BJ (cell line): Measurements from ENCODE around the gene PPIF. TPM values are rescaled to one million over a fixed set of nuclear protein-coding genes. Genes with fewer than 3 reads are reported as not detected.

Source experiments
- CTCF ChIA-PET: fragments of 350-600 bp; formaldehyde crosslinking; extraction: SDS; loops from one replicate; lab custom pipeline; 2021; ENCODE audit warnings: antibody characterized with exemption, inconsistent platforms; lab: Yijun Ruan, JAX
- POLR2A ChIA-PET: fragments of 300-600 bp; sonication (Branson Sonifier 250); formaldehyde crosslinking; extraction: SDS; loops from one replicate; lab custom pipeline; 2021; ENCODE audit warnings: antibody characterized with exemption; lab: Charles Lee
- DNase-seq: peaks from one replicate; pipeline ENCODE4 v3.0.0-alpha.2; 2011; ENCODE audit warnings: low read depth
- H3K27me3 ChIP-seq: 2 replicates; pipeline ENCODE4 v1.6.0; 2011; ENCODE audit warnings: low read length; ENCODE audit not compliant: control insufficient read depth, insufficient read depth
- H3K36me3 ChIP-seq: 2 replicates; pipeline ENCODE4 v1.5.1; 2011; ENCODE audit warnings: low read length; ENCODE audit not compliant: control insufficient read depth, insufficient read depth
- H3K4me3 ChIP-seq: 2 replicates; pipeline ENCODE4 v1.5.1; 2011; ENCODE audit warnings: low read depth, mild to moderate bottlenecking, control low read depth, low read length
- CTCF ChIP-seq: IDR thresholded peaks from 2 replicates; pipeline ENCODE4 v1.5.1; 2011; ENCODE audit warnings: low read depth, mild to moderate bottlenecking, control low read depth, inconsistent platforms, low read length, moderate library complexity; ENCODE audit not compliant: insufficient read depth
- polyA plus RNA-seq: library from polyadenylated mRNA; depleted of rRNA; stranded (reverse); fragments of >200 nt; gene quantifications from 2 replicates; pipeline ENCODE4 v1.2.3, GENCODE V29; 2011

The PPIF gene
- polyA plus RNA-seq, 1 experiment: 73.9 TPM

GRCh38 chr10:79345241-79346011 lies 1.8 kb upstream of the PPIF start:
- Histone ChIP-seq H3K27me3 (no peaks in the 10 kb centered on the region), H3K4me3 (no peak overlapping the region), H3K36me3 (peaks cover 13% of the 10 kb centered on the region)
- TF ChIP-seq CTCF: no peak
- ChIA-PET CTCF (interaction anchor here (0.6 to 3.0 kb wide), 10 partner anchors 10 to 803 kb away, joined by 3 to 7 read pairs (median 4); no protein-coding TSS in a partner anchor), POLR2A (no interaction called here)
- DNase-seq: no peak

- no peaks in the 10 kb centered on the region for H3K27me3 ChIP-seq
These were observed 1.3 kb upstream of the PPIF start for GRCh38 chr10:79346012-79346340.

DNA sequence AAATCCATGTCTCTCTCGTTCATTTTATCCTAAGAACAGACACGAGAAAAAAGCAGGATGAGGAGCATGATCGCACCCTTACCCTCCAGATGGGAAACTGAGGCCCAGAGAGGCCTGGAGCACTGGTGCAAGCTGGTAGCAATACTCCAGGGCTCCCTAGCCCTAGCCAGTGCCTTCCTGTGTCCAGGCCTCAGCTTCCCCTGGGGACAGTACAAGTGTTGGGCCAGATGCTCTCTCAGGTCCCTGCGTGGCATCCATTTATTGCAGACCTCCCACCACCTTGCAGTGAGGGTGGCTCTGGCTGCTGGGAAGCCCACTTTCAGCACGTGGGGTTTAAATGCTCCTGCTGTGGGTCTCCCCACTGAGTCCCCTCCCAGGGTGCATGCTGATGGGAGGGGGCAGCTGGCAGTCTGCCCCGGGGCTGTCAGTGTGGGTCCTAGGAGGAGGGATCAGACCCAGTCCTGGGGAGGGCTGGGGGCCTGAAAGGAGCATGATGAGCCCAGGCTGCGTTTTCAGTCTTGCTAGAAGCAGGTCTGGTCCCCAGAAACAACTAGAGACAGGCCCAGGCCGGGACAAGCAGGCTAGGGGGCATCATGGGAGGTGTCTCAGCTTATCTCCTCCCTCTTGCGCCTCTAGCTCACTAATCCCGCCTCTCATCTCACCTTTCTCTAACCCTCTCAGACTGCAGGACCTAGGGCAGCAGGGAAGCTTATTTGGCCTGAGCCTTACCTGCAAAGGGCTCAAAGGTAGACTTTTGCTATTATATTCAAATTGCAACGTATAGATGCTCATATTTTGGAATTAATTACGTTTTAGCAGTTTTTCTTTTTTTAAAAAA lies 662 bp upstream of the PPIF start:
- DNase-seq: no peak
- no peaks in the 10 kb centered on the region for H3K27me3 ChIP-seq
- CTCF ChIA-PET: interaction anchor here (0.9 to 3.0 kb wide), 6 partner anchors 9 to 29 kb away, joined by 3 to 8 read pairs (median 6); no protein-coding TSS in a partner anchor
- POLR2A ChIA-PET: no interaction called here
- H3K4me3 ChIP-seq: no peak overlapping the region
- TF ChIP-seq CTCF: no peak
- peaks cover 22% of the 10 kb centered on the region for H3K36me3 ChIP-seq

More at GRCh38 chr10:79346012-79346340, 1.3 kb upstream of the PPIF start:
- POLR2A ChIA-PET: no interaction called here
- TF ChIP-seq CTCF: no peak
- DNase-seq: no peak
- CTCF ChIA-PET: interaction anchor here (0.9 to 3.0 kb wide), 5 partner anchors 9 to 19 kb away, joined by 3 to 7 read pairs (median 5); no protein-coding TSS in a partner anchor
- Histone ChIP-seq H3K36me3 (peaks cover 18% of the 10 kb centered on the region), H3K4me3 (no peak overlapping the region)

DNA sequence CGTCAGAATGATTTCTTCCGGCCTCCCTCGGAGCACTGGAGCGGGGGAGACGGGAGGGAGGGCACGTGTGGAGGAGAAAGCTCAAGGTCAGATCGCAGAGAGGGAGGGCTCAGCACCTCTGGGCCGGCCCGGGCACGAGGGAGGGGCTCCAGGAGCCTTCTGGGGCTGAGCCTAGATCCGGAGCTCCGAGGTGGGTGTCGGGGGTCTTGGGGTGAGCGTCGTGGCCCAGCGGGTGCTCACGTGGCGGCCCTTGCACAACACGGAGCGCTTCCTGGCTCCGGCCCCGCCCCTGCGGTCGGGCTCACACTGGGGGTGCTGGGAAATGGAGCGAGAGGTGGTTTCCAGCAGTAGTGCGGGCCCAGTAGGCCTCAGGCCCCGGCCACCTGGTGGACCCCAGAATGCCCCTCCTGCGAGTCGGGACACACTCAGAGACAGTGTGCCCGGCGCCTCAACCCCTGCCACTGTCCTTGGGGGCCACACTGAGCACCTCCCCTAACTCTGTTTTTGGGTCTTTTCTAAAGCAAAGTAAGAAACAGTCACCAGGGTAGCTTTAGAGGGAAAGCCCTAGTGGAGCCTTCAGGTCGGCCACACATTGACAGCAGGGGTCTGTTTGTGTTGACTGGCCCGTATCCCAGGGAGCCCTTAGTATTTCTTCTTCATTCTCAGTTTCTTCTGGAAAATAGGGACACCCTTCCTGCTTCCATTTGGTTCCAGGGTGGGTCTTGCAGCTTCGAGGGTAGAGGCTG lies 798 bp downstream of the PPIF start:
- Histone ChIP-seq H3K36me3 (peaks cover 34% of the 10 kb centered on the region), H3K27me3 (no peaks in the 10 kb centered on the region), H3K4me3 (peak overlapping the region; percentile 81)
- no peak for DNase-seq
- no peak for TF ChIP-seq CTCF
- ChIA-PET POLR2A (no interaction called here), CTCF (interaction anchor here (0.9 to 3.0 kb wide), 5 partner anchors 10 to 31 kb away, joined by 3 to 8 read pairs (median 7); no protein-coding TSS in a partner anchor)

GRCh38 chr10:79348640-79348988 lies 1.3 kb downstream of the PPIF start:
- H3K27me3 ChIP-seq: no peaks in the 10 kb centered on the region

More at GRCh38 chr10:79348640-79348988, 1.3 kb downstream of the PPIF start:
- H3K36me3 ChIP-seq: peaks cover 39% of the 10 kb centered on the region
- DNase-seq: no peak
- ChIA-PET CTCF (interaction anchor here (1.2 to 3.0 kb wide), 4 partner anchors 10 to 31 kb away, joined by 3 to 8 read pairs (median 7); no protein-coding TSS in a partner anchor), POLR2A (no interaction called here)
- no peak for TF ChIP-seq CTCF
- peak overlapping the region; percentile 81 for H3K4me3 ChIP-seq
